Smooth muscle cell (in vitro differentiated cells): ENCODE data around the gene MEIS3. TPM values are rescaled to one million over a fixed set of nuclear protein-coding genes. Genes with fewer than 3 reads are reported as not detected.

Source experiments
- DNase-seq: peaks from one replicate; lab custom pipeline; 2025; ENCODE audit not compliant: unreplicated experiment; lab: John Stamatoyannopoulos, UW
- H2AFZ ChIP-seq: fragments of 200-600 bp; sonication (generic); 2 replicates; pipeline ENCODE4 v1.6.0; 2016; ENCODE audit warnings: antibody characterized with exemption, low read depth, mild to moderate bottlenecking
- H3F3A ChIP-seq: fragments of 200-600 bp; sonication (generic); 2 replicates; pipeline ENCODE4 v1.6.0; 2017; ENCODE audit warnings: antibody characterized with exemption, low read depth
- H3K27ac ChIP-seq: fragments of 200-600 bp; sonication (generic); 2 replicates; pipeline ENCODE4 v1.5.1; 2016; ENCODE audit warnings: low read depth, mild to moderate bottlenecking
- H3K27me3 ChIP-seq: fragments of 200-600 bp; sonication (generic); 2 replicates; pipeline ENCODE4 v1.6.1; 2016; ENCODE audit warnings: low read depth, mild to moderate bottlenecking
- H3K36me3 ChIP-seq: fragments of 200-600 bp; sonication (generic); 2 replicates; pipeline ENCODE4 v1.5.1; 2016; ENCODE audit warnings: low read depth
- H3K4me1 ChIP-seq: fragments of 200-600 bp; sonication (generic); 2 replicates; pipeline ENCODE4 v1.5.1; 2016; ENCODE audit warnings: low read depth
- H3K4me2 ChIP-seq: fragments of 200-600 bp; sonication (generic); 2 replicates; pipeline ENCODE4 v1.6.0; 2016; ENCODE audit warnings: mild to moderate bottlenecking
- H3K4me3 ChIP-seq: fragments of 200-600 bp; sonication (generic); 2 replicates; pipeline ENCODE4 v1.5.1; 2016; ENCODE audit warnings: mild to moderate bottlenecking
- H3K79me2 ChIP-seq: fragments of 200-600 bp; sonication (generic); 2 replicates; pipeline ENCODE4 v1.6.0; 2016; ENCODE audit warnings: low read depth, mild to moderate bottlenecking
- H3K9ac ChIP-seq: fragments of 200-600 bp; sonication (generic); 2 replicates; pipeline ENCODE4 v1.6.0; 2016; ENCODE audit warnings: low read depth
- H3K9me3 ChIP-seq: fragments of 200-600 bp; sonication (generic); replicated peaks from 2 replicates; pipeline ENCODE4 v1.5.1; 2016; ENCODE audit warnings: low read depth
- H4K20me1 ChIP-seq: fragments of 200-600 bp; sonication (generic); 2 replicates; pipeline ENCODE4 v1.6.0; 2016; ENCODE audit warnings: low read depth
- CTCF ChIP-seq: fragments of 200-600 bp; sonication (generic); IDR thresholded peaks from 2 replicates; pipeline ENCODE4 v1.5.1; 2017; ENCODE audit warnings: borderline replicate concordance, mild to moderate bottlenecking, antibody characterized with exemption; ENCODE audit not compliant: insufficient read depth, poor library complexity, severe bottlenecking
- WGBS: methylation state at CpG from one replicate; pipeline ENCODE4 v1.1.7; 2016; ENCODE audit warnings: low lambda C conversion rate; 5-methylcytosine and 5-hydroxymethylcytosine counted together
- polyA plus RNA-seq: library from polyadenylated mRNA; unstranded; fragments of >200 nt; fragmentation: Nextera tagmentation; extraction: Ambion mirVana; gene quantifications from 2 replicates; pipeline ENCODE4 v1.2.1, GENCODE V29; 2016
- total RNA-seq: library from RNA; depleted of rRNA; stranded (reverse); fragments of >200 nt; gene quantifications from 2 replicates; pipeline ENCODE4 v1.2.3, GENCODE V29; 2014

MEIS3 gene
- total and polyA plus RNA-seq, 2 experiments from 2014 or later, result 59.0 to 141 TPM

GRCh38 chr19:47430041-47430802 lies 10.9 kb upstream of the MEIS3 start:
- Histone ChIP-seq H3K27ac (no peak overlapping the region), H3K4me3 (no peak overlapping the region), H3F3A (peaks cover 21% of the 10 kb centered on the region), H3K9me3 (no peaks in the 10 kb centered on the region), H3K27me3 (no peaks in the 10 kb centered on the region), H3K9ac (no peak overlapping the region), H3K36me3 (no peaks in the 10 kb centered on the region), H3K4me2 (peak overlapping the region; percentile 79), H4K20me1 (no peaks in the 10 kb centered on the region), H3K79me2 (no peaks in the 10 kb centered on the region), H3K4me1 (peaks cover 20% of the 10 kb centered on the region), H2AFZ (peak overlapping the region; percentile 44)
- peak; percentile 16 for TF ChIP-seq CTCF
- DNase-seq, result no peak
- WGBS, result 12% methylated on average over 67 of the region's 69 CpGs

GRCh38 chr19:47429140-47429793 lies 9.9 kb upstream of the MEIS3 start:
- no peaks in the 10 kb centered on the region for H4K20me1 ChIP-seq
- WGBS, result 45% methylated on average over 11 of the region's 20 CpGs
- H3K27ac ChIP-seq, result no peak overlapping the region
- H2AFZ ChIP-seq, result no peak overlapping the region
- H3K9ac ChIP-seq, result no peak overlapping the region
- no peak for TF ChIP-seq CTCF
- no peaks in the 10 kb centered on the region for H3K36me3 ChIP-seq
- DNase-seq, result no peak
- H3K4me1 ChIP-seq, result peaks cover 20% of the 10 kb centered on the region
- no peaks in the 10 kb centered on the region for H3K79me2 ChIP-seq
- H3K4me2 ChIP-seq, result peak overlapping the region; percentile 87
- H3K27me3 ChIP-seq, result no peaks in the 10 kb centered on the region
- H3K4me3 ChIP-seq, result no peak overlapping the region
- no peaks in the 10 kb centered on the region for H3K9me3 ChIP-seq
- H3F3A ChIP-seq, result peaks cover 21% of the 10 kb centered on the region

- Histone ChIP-seq H3K27me3 (no peaks in the 10 kb centered on the region), H3K36me3 (no peaks in the 10 kb centered on the region), H4K20me1 (no peaks in the 10 kb centered on the region), H2AFZ (peak overlapping the region; percentile 28), H3K9ac (no peak overlapping the region), H3K4me3 (peak overlapping the region; percentile 41), H3K4me2 (peak overlapping the region; percentile 87), H3F3A (peaks cover 21% of the 10 kb centered on the region), H3K4me1 (peaks cover 20% of the 10 kb centered on the region), H3K79me2 (no peaks in the 10 kb centered on the region), H3K9me3 (no peaks in the 10 kb centered on the region), H3K27ac (peak overlapping the region; percentile 56)
- WGBS, result 2% methylated on average over 27 of the region's 27 CpGs
- no peak for TF ChIP-seq CTCF
- peak; percentile 89 for DNase-seq
Observed at GRCh38 chr19:47428177-47428894, 9.0 kb upstream of the MEIS3 start.
